Limb (tissue), 2 donors: ENCODE results near the gene IL1A.
A peak's percentile ranks its signal among the peaks of the same experiment; 100 is the strongest.

ENCODE experiments used
- DNase-seq, 2 donors: peaks; one replicate each; pipeline ENCODE4 v3.0.0-alpha.2; 2016; ENCODE audit errors: extremely low spot score in 2 of 2

Gene IL1A

DNA sequence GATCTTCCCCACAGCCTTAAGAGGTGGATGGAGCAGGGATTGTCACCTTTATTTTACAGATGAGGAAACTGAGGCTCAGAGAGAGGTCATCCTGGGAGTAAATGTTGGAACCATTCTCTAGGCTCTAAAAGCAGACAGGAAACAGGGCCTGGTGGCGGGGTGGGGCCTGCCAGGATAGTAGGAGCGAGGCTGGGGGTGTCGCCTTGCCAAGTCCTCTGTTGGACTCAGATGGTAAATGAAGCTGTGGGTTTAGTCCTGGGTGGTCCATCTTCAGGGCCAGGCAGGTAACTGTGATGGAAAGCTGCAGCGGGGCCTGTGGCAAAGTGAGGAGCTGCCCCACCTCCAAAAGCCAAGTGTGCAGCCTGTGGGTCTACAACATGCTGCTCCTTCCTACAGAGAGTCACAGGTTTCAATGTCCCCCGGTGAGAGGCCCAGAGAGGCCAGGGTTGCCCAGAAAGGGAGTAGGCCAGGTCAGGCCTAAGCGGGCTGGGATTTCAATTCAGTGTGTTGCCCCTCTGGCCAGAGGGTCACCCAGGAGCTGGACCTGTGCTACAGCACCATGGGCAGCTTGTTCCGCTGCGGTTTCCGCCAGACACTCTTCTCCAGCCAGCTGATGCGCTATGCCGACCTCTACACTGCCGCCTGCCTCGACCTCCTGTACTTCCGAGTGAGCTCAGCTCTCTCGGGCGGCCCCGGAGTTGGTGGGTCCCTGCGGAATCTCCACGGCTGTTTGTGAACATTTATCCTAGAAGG is 56.8 kb downstream of the IL1A start:
- no peak for DNase-seq

DNA sequence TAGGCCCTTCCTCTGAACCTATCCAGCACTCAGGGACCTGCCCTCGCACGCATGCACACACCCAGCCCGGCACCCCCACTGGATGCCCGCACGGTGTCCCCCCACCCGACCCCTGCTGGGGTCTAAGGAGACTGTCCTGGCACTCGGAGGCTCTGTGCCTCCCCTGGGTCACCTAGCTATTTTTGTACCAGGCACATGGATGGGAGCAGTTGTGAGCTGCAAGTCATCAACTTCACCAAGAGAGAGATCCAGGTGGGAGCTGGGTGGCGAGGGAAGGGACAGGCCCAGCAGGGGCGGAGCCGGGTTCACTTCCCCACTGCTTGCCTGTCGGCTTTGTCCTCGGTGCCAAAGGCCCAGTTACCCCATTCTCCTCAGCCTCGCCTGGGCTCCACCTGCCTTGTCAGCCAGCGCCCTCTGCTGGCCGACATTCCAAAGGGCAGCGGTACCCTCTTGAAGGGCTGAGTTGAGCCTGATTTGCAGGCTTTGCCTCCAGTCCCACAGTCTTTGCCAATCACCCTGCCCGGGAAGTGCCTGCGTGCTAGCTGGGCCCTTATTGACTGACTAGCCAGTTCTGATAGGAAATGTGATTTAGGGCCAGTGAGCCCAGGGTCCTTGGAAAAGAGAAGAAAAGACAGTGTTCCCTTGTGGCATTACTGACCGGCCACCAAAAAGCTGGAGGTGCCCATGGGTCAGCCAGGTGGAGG is 57.7 kb downstream of the IL1A start:
- DNase-seq: peak; percentile 83 to 90

DNA sequence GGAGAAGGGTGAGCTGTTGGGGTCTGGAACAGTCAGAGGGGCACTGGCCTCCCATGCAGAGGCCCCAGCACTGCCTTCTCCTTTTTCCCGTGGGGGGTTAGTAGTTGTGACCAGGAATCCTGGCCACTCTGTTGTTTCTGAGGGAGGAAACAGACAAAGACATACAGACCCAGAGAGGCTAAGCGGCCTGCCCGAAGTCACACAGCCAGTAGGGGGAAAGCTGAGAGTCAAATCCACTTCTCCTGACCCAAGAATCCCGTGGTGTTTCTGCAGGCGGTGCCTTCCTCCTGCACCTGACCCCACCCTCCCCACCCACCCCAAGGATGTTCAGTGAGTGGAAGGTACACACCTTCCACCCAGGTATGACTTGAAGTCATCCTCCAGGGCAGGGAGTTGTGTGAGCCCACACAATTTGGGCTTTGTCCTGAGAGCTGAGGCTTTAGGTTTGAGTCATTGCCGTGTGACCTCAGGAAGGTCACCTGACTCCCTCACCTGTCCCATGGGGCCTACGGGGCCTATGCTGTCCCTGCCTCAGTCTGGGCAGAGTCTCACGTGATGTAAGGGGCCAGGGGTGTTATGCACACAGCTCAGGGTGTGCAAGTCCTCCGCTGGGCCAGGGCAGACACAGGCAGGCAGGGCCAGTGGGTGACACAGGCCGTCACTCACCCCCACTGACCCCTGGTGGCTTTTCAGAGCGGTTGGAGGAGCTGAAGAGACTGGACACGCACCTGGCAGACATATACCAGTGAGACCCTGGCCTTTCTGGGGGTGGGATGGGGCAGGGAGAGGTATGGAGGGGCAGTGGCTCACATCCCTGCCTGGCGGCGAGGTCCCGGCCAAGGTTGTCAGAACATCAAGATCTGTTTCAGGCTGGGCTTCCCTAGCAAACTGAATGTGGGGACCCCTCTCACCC is 58.5 kb downstream of the IL1A start:
- no peak for DNase-seq

DNA sequence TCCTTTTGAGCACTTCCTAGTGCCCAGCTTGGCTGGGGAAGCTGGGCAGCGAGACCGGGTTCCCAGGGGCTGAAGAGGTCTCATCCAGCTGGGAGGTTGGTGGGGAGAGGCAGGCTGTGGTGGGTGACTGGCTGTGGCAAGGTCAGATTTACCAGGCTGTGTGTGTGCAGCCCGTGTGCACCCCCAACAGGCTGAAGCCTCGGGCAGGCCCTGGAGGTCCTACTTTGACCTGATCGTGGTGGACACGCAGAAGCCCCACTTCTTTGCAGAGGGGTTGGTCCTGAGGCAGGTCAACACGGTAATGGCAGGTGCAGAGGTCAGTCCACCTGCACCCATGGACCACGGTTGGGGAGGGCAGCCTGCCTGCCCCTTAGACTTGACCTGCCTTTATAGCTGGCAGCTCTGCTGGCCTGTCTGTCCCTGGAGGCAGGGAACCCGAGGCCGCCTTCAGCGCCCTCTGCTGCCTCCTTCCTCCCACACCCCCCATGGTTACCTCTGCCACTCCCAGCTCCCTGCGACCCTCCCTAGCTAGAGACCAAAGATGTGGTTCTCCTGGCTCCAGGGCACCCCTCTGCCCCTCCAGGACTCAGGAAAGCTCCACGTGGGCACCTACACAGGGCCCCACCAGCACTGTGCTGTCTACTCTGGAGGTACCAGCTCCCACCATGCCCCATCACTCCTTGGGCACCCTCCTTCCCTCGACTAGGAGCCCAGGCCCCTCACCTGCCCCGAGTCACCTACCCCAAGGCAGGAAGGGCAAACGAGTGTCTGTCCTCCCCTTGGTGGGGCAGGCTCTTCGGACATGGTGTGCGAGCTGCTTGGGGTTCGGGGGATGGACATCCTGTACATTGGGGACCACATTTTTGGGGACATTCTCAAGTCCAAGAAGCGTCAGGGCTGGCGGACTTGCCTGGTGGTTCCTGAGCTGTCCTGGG is 59.4 kb downstream of the IL1A start:
- DNase-seq: no peak

DNA sequence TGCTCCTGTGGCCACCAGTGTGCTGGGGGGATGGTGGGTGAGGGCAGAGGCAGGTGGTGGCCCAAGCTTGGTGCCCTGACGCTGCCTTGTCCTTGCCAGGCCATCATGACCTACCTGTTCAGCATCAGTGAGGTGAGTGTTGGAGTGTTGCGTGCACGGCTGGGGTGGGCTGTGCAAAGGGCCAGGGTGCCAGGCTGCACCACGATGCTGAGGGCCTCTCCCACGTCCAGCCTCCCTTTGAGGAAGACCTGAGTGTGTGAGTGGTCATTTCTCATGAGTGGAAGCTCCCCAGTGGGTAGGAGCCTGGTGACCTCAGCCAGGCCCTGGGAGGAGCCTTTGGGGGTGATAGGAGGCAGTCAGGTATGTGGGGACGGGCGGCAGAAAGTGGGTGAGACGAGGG is 60.3 kb downstream of the IL1A start:
- DNase-seq: no peak
